Spinal cord (tissue), 10 donors: ENCODE measurements around the gene DMRT1. TPM values are rescaled to one million over a fixed set of nuclear protein-coding genes. Genes with fewer than 3 reads are reported as not detected.
A peak's percentile ranks its signal among the peaks of the same experiment; 100 is the strongest.

Experiments
- DNase-seq, 6 donors: peaks; one replicate each; pipeline versions ENCODE4 v3.0.0 to v3.0.0-alpha.2; 2013 to 2015; ENCODE audit warnings: low spot score in 6 of 6, low read depth in 4 of 6
- H3K27ac ChIP-seq: one replicate; pipeline ENCODE4 v1.5.1; 2013; ENCODE audit warnings: low read depth, low read length, control low read depth
- H3K27me3 ChIP-seq: one replicate; pipeline ENCODE4 v1.6.1; 2013; ENCODE audit warnings: low read length; ENCODE audit not compliant: control insufficient read depth, insufficient read depth
- H3K36me3 ChIP-seq: one replicate; pipeline ENCODE4 v1.6.1; 2013; ENCODE audit warnings: low read length; ENCODE audit not compliant: control insufficient read depth, insufficient read depth
- H3K4me1 ChIP-seq: one replicate; pipeline ENCODE4 v1.6.1; 2013; ENCODE audit warnings: low read length; ENCODE audit not compliant: control insufficient read depth, insufficient read depth
- H3K4me3 ChIP-seq: one replicate; pipeline ENCODE4 v1.5.1; 2013; ENCODE audit warnings: low read depth, low read length, control low read depth
- H3K9me3 ChIP-seq: one replicate; pipeline ENCODE4 v1.6.1; 2013; ENCODE audit warnings: low read length; ENCODE audit not compliant: control insufficient read depth, insufficient read depth
- WGBS: methylation state at CpG from one replicate; pipeline ENCODE4 v1.1.5; 2013; ENCODE audit warnings: missing lambda C conversion rate; ENCODE audit not compliant: insufficient coverage; 5-methylcytosine and 5-hydroxymethylcytosine counted together
- polyA plus RNA-seq, 2 donors: library from polyadenylated mRNA; unstranded; fragments of 120-200 nt; gene quantifications; one replicate each; pipeline ENCODE4 v1.2.1, GENCODE V29; 2013; ENCODE audit not compliant: insufficient read length in 2 of 2
- total RNA-seq, 2 donors: library from RNA; depleted of rRNA in 1 of 2; stranded (reverse); fragments of 120-200 nt in 1 of 2; fragments of >200 nt in 1 of 2; gene quantifications; one replicate each; pipeline versions ENCODE4 v1.2.3 to v1.2.4, GENCODE V29; 2013 to 2014
- donor health status: healthy.

Gene DMRT1
- total and polyA plus RNA-seq, 4 donors: 0.11 to 0.14 TPM; not detected in 2

GRCh38 chr9:965497-965896 lies 124.0 kb downstream of the DMRT1 start:
- Histone ChIP-seq H3K27me3 (peaks cover 86% of the 10 kb centered on the region), H3K4me3 (no peak overlapping the region), H3K4me1 (peaks cover 12% of the 10 kb centered on the region), H3K9me3 (no peaks in the 10 kb centered on the region), H3K36me3 (no peaks in the 10 kb centered on the region), H3K27ac (no peak overlapping the region)
- 49% methylated on average over 2 of the region's 4 CpGs for WGBS
- DNase-seq: no peak

- H3K4me3 ChIP-seq: no peak overlapping the region
- peak in 1 of 6 donors; percentile 56 for DNase-seq
- H3K27me3 ChIP-seq: peaks cover 93% of the 10 kb centered on the region
- H3K36me3 ChIP-seq: no peaks in the 10 kb centered on the region
- H3K4me1 ChIP-seq: peaks cover 25% of the 10 kb centered on the region
- no peak overlapping the region for H3K27ac ChIP-seq
- WGBS: no CpG with 5 or more reads among the region's 3 CpGs
- H3K9me3 ChIP-seq: no peaks in the 10 kb centered on the region
Measured at GRCh38 chr9:966870-967269, 125.4 kb downstream of the DMRT1 start.

- H3K27ac ChIP-seq: no peak overlapping the region
- WGBS: 0% methylated on average over 1 of the region's 6 CpGs
- no peak for DNase-seq
Measured at GRCh38 chr9:967436-967835, 125.9 kb downstream of the DMRT1 start.

GRCh38 chr9:967903-968641 lies 126.6 kb downstream of the DMRT1 start:
- peak in 2 of 6 donors; percentile 64 for DNase-seq

More at GRCh38 chr9:967436-967835, 125.9 kb downstream of the DMRT1 start:
- H3K4me1 ChIP-seq: peaks cover 31% of the 10 kb centered on the region
- no peak overlapping the region for H3K4me3 ChIP-seq
- H3K9me3 ChIP-seq: no peaks in the 10 kb centered on the region
- H3K27me3 ChIP-seq: peaks cover 94% of the 10 kb centered on the region
- no peaks in the 10 kb centered on the region for H3K36me3 ChIP-seq

GRCh38 chr9:969310-970150 lies 128.0 kb downstream of the DMRT1 start:
- no peak overlapping the region for H3K27ac ChIP-seq
- H3K9me3 ChIP-seq: no peaks in the 10 kb centered on the region
- H3K4me1 ChIP-seq: peaks cover 40% of the 10 kb centered on the region
- no peak overlapping the region for H3K4me3 ChIP-seq
- peak in 1 of 6 donors; percentile 59 for DNase-seq
- H3K27me3 ChIP-seq: peaks cover 97% of the 10 kb centered on the region
- no peaks in the 10 kb centered on the region for H3K36me3 ChIP-seq
- WGBS: 3% methylated on average over 46 of the region's 49 CpGs

More at GRCh38 chr9:967903-968641, 126.6 kb downstream of the DMRT1 start:
- no peaks in the 10 kb centered on the region for H3K9me3 ChIP-seq
- H3K27ac ChIP-seq: no peak overlapping the region
- peaks cover 94% of the 10 kb centered on the region for H3K27me3 ChIP-seq
- no peaks in the 10 kb centered on the region for H3K36me3 ChIP-seq
- WGBS: 7% methylated on average over 8 of the region's 15 CpGs
- no peak overlapping the region for H3K4me3 ChIP-seq
- peaks cover 37% of the 10 kb centered on the region for H3K4me1 ChIP-seq

- Histone ChIP-seq H3K9me3 (no peaks in the 10 kb centered on the region), H3K4me1 (peaks cover 40% of the 10 kb centered on the region), H3K27ac (no peak overlapping the region), H3K27me3 (peaks cover 97% of the 10 kb centered on the region), H3K4me3 (no peak overlapping the region), H3K36me3 (no peaks in the 10 kb centered on the region)
- 6% methylated on average over 54 of the region's 57 CpGs for WGBS
- no peak for DNase-seq
Measured at GRCh38 chr9:970151-970996, 128.9 kb downstream of the DMRT1 start.

GRCh38 chr9:971901-972500 lies 130.5 kb downstream of the DMRT1 start:
- H3K27me3 ChIP-seq: peaks cover 99% of the 10 kb centered on the region
- H3K4me3 ChIP-seq: no peak overlapping the region
- no peak for DNase-seq
- 2% methylated on average over 36 of the region's 42 CpGs for WGBS
- H3K36me3 ChIP-seq: no peaks in the 10 kb centered on the region
- H3K4me1 ChIP-seq: peaks cover 51% of the 10 kb centered on the region
- H3K27ac ChIP-seq: no peak overlapping the region
- H3K9me3 ChIP-seq: no peaks in the 10 kb centered on the region

GRCh38 chr9:972501-973294 lies 131.2 kb downstream of the DMRT1 start:
- Histone ChIP-seq H3K9me3 (no peaks in the 10 kb centered on the region), H3K4me1 (peaks cover 52% of the 10 kb centered on the region), H3K36me3 (no peaks in the 10 kb centered on the region), H3K4me3 (no peak overlapping the region), H3K27ac (no peak overlapping the region), H3K27me3 (peaks cover 98% of the 10 kb centered on the region)
- WGBS: 6% methylated on average over 68 of the region's 68 CpGs
- DNase-seq: no peak
